Cortex of kidney (tissue), 1 donor: ENCODE data around the gene ARHGEF1.
"Not testable (repeated sequence)": the region's sequence is repeated elsewhere in the genome, so short reads cannot be mapped to it uniquely, and the experiment has no call there.

Experiments used
- DNase-seq: peaks from one replicate; lab custom pipeline; 2025; lab: John Stamatoyannopoulos, UW

The ARHGEF1 gene

DNA sequence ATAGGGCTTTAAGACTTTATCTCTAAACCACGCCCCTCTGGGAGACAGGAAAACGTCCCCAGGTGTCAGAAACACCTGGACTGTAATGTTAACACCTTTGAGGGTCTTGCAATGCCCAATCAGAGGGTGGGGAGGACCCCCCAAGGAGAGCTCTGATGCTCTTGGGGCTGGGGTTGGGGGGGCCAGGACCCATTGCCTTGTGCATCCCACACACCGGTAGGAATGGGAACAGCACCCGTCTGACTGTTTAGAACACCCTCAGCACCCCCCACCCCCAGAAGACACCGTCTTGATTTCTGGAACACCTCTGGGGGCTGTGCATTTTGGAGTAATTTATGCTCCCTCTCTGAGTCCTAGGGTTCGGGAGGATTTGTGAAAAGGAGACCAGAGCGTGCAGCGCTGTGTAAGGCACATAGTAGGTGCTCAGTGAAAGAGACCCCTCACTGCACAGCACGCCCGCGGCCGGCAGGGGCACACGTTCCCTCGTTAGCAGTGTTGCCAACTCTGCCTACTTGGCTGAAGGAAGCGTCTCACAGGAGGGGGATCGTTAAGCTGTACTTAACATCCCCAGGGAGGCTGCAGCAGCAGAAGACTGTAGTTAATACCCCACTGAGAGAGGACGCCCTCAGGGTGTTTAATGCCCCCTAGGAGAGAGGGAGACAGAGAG lies 48.1 kb downstream of the ARHGEF1 start:
- no peak for DNase-seq

DNA sequence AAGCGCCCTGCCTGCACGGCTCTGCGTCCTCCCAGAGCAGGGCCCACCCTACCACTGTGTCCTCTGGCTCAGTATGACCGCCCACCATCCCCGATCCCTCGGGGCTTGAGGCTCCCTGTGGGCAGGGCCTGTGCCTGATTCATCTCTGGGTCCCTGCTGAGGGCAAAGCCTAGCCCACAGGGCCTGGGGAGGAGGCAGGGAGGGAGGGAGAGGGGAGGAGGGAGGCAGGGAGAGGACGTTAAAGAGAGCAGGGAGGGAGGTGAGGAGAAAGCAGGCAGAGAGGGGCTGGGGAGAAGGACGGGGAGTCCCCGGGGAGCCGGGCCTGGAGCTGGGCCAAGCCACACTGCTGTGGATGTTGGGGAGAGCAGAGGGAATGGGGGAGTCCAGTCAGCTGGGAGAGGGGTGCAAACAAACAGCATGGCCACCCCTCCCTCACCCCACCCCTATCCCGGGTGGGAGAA lies 49.3 kb downstream of the ARHGEF1 start:
- DNase-seq = no peak

DNA sequence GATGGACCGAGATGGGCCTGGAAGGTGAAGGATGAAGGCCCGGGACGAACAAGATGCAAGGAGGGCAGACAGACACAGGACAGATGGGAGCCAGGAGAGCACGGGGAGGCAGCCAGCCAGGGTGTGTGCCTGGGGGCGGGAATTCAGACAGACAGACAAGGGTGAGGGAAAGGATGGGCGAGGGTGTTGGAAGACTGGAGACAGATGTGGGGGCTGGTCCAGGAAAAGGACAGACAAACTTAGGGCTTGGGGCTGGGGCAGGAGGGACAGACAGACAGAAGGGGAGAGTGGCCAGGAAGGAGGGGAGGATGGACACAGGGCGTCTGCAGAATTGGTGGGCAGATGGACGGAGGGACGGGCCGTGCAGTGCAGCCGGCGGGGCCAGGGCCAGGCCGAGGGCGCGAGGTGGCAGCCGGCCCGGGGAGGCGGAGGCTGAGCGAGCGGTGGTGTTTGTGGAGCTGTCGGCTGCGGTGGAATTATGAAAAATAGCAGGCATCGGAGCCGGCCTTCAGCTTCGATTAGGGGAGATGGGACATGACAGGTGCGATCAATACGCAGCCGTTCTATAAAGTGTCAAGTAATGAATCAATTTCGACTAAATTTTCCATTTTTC lies 49.8 kb downstream of the ARHGEF1 start:
- no peak for DNase-seq

- DNase-seq = no peak
Measured at GRCh38 chr19:41933693-41934426, 50.9 kb downstream of the ARHGEF1 start.

DNA sequence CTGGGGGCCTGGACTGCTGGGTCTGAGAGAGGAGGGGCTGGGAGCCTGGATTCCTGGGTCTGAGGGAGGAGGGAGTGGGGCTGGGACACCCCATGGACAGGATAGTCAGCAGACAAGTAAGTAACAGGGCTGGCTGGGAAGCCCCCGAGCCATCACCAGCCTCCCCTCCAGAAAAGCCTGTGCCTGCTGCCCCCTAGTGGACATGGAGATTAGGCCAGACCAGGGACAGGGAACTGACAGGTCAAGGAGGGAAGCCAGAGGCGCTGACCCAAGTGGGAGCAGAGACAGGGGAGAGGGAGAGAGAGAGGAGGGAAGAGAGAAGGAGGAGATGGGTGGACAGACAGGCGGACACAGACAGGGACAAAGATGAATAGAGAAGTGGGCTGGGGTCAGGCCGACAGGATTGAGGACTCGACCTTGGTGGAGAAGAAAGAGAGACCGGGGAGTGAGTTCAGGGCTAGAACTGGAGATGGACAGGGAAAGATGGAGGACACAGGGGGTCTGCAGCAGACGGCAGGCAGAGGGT lies 51.9 kb downstream of the ARHGEF1 start:
- no peak for DNase-seq

- DNase-seq = no peak
Measured at GRCh38 chr19:41935760-41936415, 52.9 kb downstream of the ARHGEF1 start.

GRCh38 chr19:41936416-41936850 lies 53.4 kb downstream of the ARHGEF1 start:
- no peak for DNase-seq

- DNase-seq = no peak
Measured at GRCh38 chr19:41936961-41937360, 54.0 kb downstream of the ARHGEF1 start.

DNA sequence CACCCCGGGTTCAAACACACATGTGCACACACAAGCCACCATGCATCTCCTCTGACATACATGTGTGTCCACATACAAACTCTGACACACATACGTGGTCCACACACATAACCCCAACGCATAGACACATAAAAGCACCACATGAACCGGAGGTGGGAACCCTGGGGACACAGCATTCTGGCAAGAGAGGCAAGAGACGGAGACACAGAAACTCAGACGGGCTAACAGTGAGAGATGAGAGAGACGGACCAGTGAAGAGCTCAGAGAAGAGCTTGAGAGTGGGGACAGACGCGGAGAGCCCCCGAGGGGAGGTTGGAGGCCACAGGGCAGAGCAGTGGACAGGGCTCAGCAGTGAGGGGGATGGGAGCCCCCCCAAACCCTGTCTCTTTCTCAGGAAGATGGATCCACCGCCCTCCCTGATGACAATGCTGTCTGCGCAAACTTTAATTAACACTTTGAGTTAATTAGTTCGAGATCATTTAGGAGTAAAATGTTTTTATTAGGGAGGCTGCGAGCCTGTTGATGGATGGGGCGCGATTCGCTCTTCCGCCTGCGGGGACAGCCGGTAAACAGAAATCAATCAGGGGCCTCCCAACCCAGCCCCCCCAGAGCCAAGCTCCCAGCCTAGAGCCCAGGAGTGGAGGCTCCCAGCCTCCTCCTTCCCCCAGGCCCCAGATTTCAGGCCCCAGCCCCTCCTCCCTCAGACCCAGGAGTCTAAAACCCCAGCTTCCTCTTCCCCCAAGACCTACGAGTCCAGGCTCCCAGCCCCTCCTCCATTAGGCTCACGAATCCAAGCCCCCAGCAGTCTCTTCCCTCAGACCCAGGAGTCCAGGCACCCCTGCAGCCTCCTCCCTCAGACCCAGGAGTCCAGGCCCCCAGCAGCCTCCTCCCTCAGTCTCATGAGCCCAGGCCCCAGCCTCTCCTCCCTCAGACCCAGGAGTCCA lies 54.8 kb downstream of the ARHGEF1 start:
- DNase-seq = no peak

DNA sequence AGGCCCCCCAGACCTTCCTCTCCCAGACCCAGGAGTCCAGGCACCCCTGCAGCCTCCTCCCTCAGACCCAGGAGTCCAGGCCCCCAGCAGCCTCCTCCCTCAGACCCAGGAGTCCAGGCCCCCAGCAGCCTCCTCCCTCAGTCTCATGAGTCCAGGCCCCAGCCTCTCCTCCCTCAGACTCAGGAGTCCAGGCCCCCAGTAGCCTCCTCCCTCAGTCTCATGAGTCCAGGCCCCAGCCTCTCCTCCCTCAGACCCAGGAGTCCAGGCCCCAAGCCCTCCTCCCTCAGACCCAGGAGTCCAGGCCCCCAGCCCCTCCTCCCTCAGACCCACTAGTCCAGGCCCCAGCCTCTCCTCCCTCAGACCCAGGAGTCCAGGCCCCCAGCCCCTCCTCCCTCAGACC lies 56.2 kb downstream of the ARHGEF1 start:
- not testable (repeated sequence) for DNase-seq

DNA sequence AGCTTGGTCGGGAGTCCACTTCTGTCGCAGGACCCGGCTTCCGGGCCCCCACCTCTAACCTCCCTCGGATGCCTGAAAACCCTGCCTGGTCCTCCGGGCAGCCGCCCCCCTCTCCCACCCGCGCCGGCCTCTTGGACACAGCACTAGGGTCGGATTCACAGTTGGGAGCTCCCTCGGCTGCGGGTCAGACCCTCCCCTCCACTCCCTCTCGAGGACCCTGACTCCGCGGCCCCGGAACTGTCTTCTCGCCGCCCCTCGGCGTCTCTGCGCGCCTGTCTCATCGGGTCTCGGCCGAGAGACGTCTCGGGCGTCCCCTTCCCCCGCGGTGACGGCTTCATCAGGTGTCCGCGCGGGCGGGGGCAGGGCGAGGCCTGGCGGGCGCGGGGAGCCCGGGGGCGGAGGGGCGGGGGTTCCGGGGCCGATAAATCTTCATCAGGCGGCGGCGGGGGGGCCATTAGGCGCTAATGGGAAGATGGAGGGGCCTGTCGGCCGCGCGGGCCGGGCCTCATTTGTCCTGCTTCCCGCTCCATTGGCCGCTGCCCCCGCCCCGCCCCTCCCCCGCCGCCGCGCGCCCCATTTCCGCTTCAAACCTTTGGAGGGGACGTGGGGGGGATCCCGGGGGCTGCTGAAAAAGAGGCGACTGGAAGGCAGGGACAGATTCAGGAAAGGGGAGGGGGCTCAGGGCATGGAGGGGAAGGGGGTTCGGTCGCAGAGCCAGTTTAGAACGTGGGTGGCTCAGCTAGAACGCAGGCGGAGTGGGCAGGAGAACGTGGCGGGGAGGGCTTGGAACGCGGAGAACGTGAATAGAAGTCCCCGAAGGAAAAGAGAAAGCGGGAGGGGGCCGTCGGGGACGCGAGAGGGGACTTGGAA lies 57.1 kb downstream of the ARHGEF1 start:
- DNase-seq = no peak

GRCh38 chr19:41940731-41941409 lies 57.9 kb downstream of the ARHGEF1 start:
- no peak for DNase-seq

GRCh38 chr19:41941410-41942202 lies 58.6 kb downstream of the ARHGEF1 start:
- no peak for DNase-seq

- no peak for DNase-seq
Measured at GRCh38 chr19:41944336-41944735, 61.4 kb downstream of the ARHGEF1 start.

GRCh38 chr19:41945135-41945766 lies 62.3 kb downstream of the ARHGEF1 start:
- no peak for DNase-seq

GRCh38 chr19:41947091-41947490 lies 64.1 kb downstream of the ARHGEF1 start:
- no peak for DNase-seq

DNA sequence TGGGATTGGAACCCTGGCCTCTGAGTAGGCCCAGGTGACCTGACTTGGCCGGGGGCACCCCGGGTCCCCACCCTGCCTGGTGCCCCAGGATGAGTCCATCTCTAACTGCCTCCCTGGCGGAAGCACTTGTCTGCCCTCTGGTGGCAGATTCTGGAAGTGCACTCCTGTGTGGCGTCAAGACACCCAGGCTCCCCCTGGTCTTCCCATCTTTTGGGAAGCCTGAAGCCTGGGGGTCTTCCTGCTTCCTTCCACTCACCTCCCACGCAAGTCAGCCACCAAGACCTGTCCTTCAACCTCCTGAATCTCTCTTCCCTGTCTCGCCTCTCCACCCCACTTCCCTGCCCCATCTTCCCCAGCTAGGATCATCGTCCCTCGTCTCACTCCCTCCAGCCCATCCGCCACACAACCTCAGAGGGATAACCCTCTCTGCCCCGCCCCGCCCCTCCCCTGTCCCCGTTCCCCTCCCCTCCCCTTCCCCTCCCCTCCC lies 68.7 kb downstream of the ARHGEF1 start:
- no peak for DNase-seq

DNA sequence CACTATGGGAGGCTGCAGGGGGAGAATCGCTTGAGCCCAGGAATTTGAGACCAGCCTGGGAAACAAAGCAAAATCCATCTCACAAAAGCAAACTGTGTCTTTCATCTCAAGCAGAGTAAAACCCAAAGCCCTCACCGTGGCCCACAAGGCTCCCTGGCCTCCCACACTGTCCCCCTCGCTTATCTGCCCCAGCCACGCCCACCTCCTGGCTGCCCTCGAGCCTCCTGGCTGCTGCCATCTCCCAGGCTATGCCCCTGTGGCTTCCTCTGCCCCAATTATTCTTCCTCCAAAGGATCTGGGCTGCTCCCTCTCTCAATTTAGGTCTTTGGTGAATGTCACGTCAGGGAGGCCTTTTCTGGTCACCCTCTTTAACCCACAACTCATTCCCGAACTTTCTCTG lies 72.5 kb downstream of the ARHGEF1 start:
- no peak for DNase-seq
